ENCODE data around the gene ORMDL2. TPM values are rescaled to one million over a fixed set of nuclear protein-coding genes. Genes with fewer than 3 reads are reported as not detected.

Gene ORMDL2
- total and polyA plus RNA-seq, 2 donors (not counting 3 experiments of a cell fraction or from before 2014, with no cell fraction given): 55.0 to 70.4 TPM

- dilution Hi-C loops (cut with MboI; ENCODE audit: extremely low pct_ligation_motif_present, low sequenced_read_pairs) (no loop called here), intact Hi-C loops (cut with micrococcal nuclease) (no loop called here)
- H3K4me3 ChIP-seq (replicated peaks in 1 of 3; ENCODE audit: insufficient read depth in 1 of 3, low read depth in 1 of 3, low read length in 3 of 3): no peak overlapping the region
- BruUV-seq (replicated peaks): no TSS peak
- H3K9me1 ChIP-seq (replicated peaks; ENCODE audit: control insufficient read depth, extremely low read depth, insufficient read depth, low read length): no peaks in the 10 kb centered on the region
- H2AFZ ChIP-seq (ENCODE audit: low read depth, low read length): no peak overlapping the region
- no peak overlapping the region for H3K4me2 ChIP-seq (ENCODE audit: insufficient read depth, low read length)
- no peak overlapping the region for H3K9ac ChIP-seq (replicated peaks; ENCODE audit: extremely low read depth, insufficient read depth, low read length)
- CTCF ChIA-PET: interaction anchor here (1.7 kb wide), 1 partner anchor 15 kb away, joined by 7 read pairs; no protein-coding TSS in a partner anchor
- FAIRE-seq (no peak), DNase-seq (ENCODE audit: low read depth, low spot score) (no peak)
- TF ChIP-seq MAX (IDR thresholded peaks at IDR 0.05; ENCODE audit: insufficient read depth, insufficient read length): no peak
- no peak for TF ChIP-seq MYC (IDR thresholded peaks at IDR 0.05; ENCODE audit: low read depth, low read length)
- TF ChIP-seq EZH2 (IDR thresholded peaks at IDR 0.05; ENCODE audit: borderline replicate concordance, low read depth, low read length, severe bottlenecking): no peak
- no peak for TF ChIP-seq POLR2AphosphoS5 (IDR thresholded peaks at IDR 0.05; ENCODE audit: insufficient read depth, low read depth, low read length)
- TF ChIP-seq GATA2 (IDR thresholded peaks at IDR 0.05; ENCODE audit: insufficient read depth, insufficient read length, low read depth, low read length): no peak
- TF ChIP-seq, protein P1, sequence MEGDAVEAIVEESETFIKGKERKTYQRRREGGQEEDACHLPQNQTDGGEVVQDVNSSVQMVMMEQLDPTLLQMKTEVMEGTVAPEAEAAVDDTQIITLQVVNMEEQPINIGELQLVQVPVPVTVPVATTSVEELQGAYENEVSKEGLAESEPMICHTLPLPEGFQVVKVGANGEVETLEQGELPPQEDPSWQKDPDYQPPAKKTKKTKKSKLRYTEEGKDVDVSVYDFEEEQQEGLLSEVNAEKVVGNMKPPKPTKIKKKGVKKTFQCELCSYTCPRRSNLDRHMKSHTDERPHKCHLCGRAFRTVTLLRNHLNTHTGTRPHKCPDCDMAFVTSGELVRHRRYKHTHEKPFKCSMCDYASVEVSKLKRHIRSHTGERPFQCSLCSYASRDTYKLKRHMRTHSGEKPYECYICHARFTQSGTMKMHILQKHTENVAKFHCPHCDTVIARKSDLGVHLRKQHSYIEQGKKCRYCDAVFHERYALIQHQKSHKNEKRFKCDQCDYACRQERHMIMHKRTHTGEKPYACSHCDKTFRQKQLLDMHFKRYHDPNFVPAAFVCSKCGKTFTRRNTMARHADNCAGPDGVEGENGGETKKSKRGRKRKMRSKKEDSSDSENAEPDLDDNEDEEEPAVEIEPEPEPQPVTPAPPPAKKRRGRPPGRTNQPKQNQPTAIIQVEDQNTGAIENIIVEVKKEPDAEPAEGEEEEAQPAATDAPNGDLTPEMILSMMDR (IDR thresholded peaks at IDR 0.05; ENCODE audit: extremely low read depth in 1 of 2, insufficient read depth in 1 of 2, low read depth in 1 of 2, low read length in 2 of 2): no peak
- no peak for TF ChIP-seq POLR2A (IDR thresholded peaks at IDR 0.05; ENCODE audit: low read depth, low read length)
- TF ChIP-seq FOS (IDR thresholded peaks at IDR 0.05; ENCODE audit: borderline replicate concordance, insufficient read depth, low read length): no peak
- TF ChIP-seq JUN (IDR thresholded peaks at IDR 0.05; ENCODE audit: borderline replicate concordance, insufficient read depth, insufficient read length, low read depth): no peak
- peaks cover 11% of the 10 kb centered on the region for H4K20me1 ChIP-seq (replicated peaks; ENCODE audit: control insufficient read depth, extremely low read depth, insufficient read depth, low read length)
- H3K9me3 ChIP-seq (replicated peaks; ENCODE audit: control insufficient read depth, insufficient read depth, low read length): no peaks in the 10 kb centered on the region
- no peaks in the 10 kb centered on the region for H3K27me3 ChIP-seq (ENCODE audit: control insufficient read depth in 2 of 2, insufficient read depth in 2 of 2, low read length in 2 of 2)
- POLR2A ChIA-PET: interaction anchor here (1.1 kb wide), 1 partner anchor 36 kb away, joined by 3 read pairs; no protein-coding TSS in a partner anchor
- peaks cover 5 to 9% of the 10 kb centered on the region in 2 experiments for H3K36me3 ChIP-seq (ENCODE audit: control insufficient read depth in 2 of 2, extremely low read depth in 1 of 2, insufficient read depth in 2 of 2, low read length in 2 of 2)
- H3K79me2 ChIP-seq (ENCODE audit: control insufficient read depth, insufficient read depth, low read length): peaks cover 96% of the 10 kb centered on the region
- peaks cover 10% of the 10 kb centered on the region for H3K4me1 ChIP-seq (ENCODE audit: control insufficient read depth, extremely low read depth, insufficient read depth, low read length)
- no peak overlapping the region for H3K27ac ChIP-seq (ENCODE audit: insufficient read depth, low read depth, low read length)
Observed at GRCh38 chr12:55812088-55812487, 5.8 kb upstream of the ORMDL2 start.
